Glomerular endothelial cell (primary cell): ENCODE data around the gene MIGA1. TPM values are rescaled to one million over a fixed set of nuclear protein-coding genes. Genes with fewer than 3 reads are reported as not detected.
"Not testable (repeated sequence)": the region's sequence is repeated elsewhere in the genome, so short reads cannot be mapped to it uniquely, and the experiment has no call there.

Experiments
- DNase-seq: peaks from one replicate; pipeline ENCODE4 v3.0.0-alpha.2; 2011; ENCODE audit warnings: low read depth, low spot score; ENCODE audit errors: extremely low read depth
- total RNA-seq: library from RNA; depleted of rRNA; stranded (reverse); fragments of >200 nt; gene quantifications from 2 replicates; pipeline ENCODE4 v1.2.3, GENCODE V29; 2015

MIGA1 gene
- 10.9 and 14.4 TPM in 2 replicates for total RNA-seq

GRCh38 chr1:77779529-77780281 is at the start of gene MIGA1:
Gene MIGA1, plus strand, starts transcription at chr1:77779649. Its CDS starts 3,604 bp downstream, at chr1:77783253.
- DNase-seq = peak; percentile 62

GRCh38 chr1:77732090-77732489 is 47.4 kb upstream of the MIGA1 start:
- DNase-seq = no peak

- DNase-seq = no peak
Measured at GRCh38 chr1:77739235-77739634, 40.2 kb upstream of the MIGA1 start.

- no peak for DNase-seq
Measured at GRCh38 chr1:77741316-77741715, 38.1 kb upstream of the MIGA1 start.

- DNase-seq = no peak
Measured at GRCh38 chr1:77742011-77742555, 37.4 kb upstream of the MIGA1 start.

GRCh38 chr1:77744576-77744975 is 34.9 kb upstream of the MIGA1 start:
- no peak for DNase-seq

- not testable (repeated sequence) for DNase-seq
Measured at GRCh38 chr1:77749489-77749888, 30.0 kb upstream of the MIGA1 start.

- DNase-seq = no peak
Measured at GRCh38 chr1:77756052-77756754, 23.2 kb upstream of the MIGA1 start.

GRCh38 chr1:77757066-77757584 is 22.3 kb upstream of the MIGA1 start:
- no peak for DNase-seq

GRCh38 chr1:77757603-77758002 is 21.8 kb upstream of the MIGA1 start:
- no peak for DNase-seq

GRCh38 chr1:77759071-77760028 is 20.1 kb upstream of the MIGA1 start, which contains the start of gene USP33:
Gene USP33, minus strand, starts transcription at chr1:77759852. Its CDS starts 18,155 bp downstream, at chr1:77741697.
- no peak for DNase-seq

GRCh38 chr1:77762072-77762476 is 17.4 kb upstream of the MIGA1 start:
- no peak for DNase-seq

GRCh38 chr1:77768006-77768405 is 11.4 kb upstream of the MIGA1 start:
- no peak for DNase-seq

- DNase-seq = no peak
Measured at GRCh38 chr1:77776007-77776700, 3.3 kb upstream of the MIGA1 start.

GRCh38 chr1:77781683-77782082 is 2.2 kb downstream of the MIGA1 start:
- DNase-seq = no peak

- DNase-seq = no peak
Measured at GRCh38 chr1:77783141-77783540, 3.7 kb downstream of the MIGA1 start.

- DNase-seq = not testable (repeated sequence)
Measured at GRCh38 chr1:77786093-77786741, 6.8 kb downstream of the MIGA1 start.

GRCh38 chr1:77794550-77794949 is 15.1 kb downstream of the MIGA1 start:
- DNase-seq = no peak

- DNase-seq = peak; percentile 50
Measured at GRCh38 chr1:77796695-77797405, 17.4 kb downstream of the MIGA1 start.
